Activated T-cell treated with anti-CD3 and anti-CD28 coated beads, Interleukin-2, amount 50 U/mL, for 1 hour (primary cell): ENCODE results near the gene FASTKD2.
"Not testable (repeated sequence)": the region's sequence is repeated elsewhere in the genome, so short reads cannot be mapped to it uniquely, and the experiment has no call there.

ENCODE experiments used
- DNase-seq: peaks from one replicate; pipeline ENCODE4 v3.0.0-alpha.2; 2020

Gene FASTKD2

GRCh38 chr2:206792645-206793044 is 27.2 kb downstream of the FASTKD2 start:
- DNase-seq: no peak

- DNase-seq: no peak
These were observed 32.0 kb downstream of the FASTKD2 start for GRCh38 chr2:206797376-206797775.

- no peak for DNase-seq
These were observed 32.6 kb downstream of the FASTKD2 start for GRCh38 chr2:206798000-206798399.

- no peak for DNase-seq
These were observed 33.7 kb downstream of the FASTKD2 start for GRCh38 chr2:206799083-206799482.

- DNase-seq: peak; percentile 39
These were observed 35.4 kb downstream of the FASTKD2 start for GRCh38 chr2:206800506-206801417.

DNA sequence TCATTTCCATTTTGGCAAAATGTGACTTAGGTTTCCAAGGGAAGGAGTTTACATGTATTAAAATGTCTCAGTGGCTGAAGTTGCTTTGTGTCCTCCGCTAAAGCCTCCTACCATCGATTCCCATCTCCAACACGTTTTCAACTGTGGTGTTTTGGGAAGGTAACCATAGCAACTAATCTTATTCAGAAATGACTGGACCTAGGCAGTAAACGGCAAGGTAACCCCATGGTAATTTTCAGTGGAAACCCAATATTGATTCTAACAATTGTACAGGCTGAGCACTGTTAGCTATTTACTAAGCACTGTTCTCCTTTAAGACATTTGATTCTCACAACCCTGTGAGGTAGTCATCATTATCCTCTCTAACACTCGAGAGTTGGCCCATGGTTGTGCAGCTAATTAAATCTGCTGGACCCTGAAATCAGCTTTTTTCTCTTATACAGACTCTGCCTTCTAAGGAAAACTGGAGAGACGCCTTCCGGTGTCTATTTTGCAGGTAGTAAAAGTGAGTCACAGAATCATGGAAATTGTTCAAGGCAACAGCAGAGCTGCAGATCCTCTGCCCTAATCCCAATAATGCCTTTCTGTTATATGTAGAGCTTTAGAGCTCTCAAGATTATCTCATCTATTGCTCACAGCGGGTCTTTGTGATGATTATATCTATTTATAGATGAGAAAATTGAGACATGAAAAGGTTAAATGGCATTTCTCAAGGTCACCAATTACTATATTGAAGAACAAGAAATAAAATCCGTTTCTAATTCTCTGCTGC is 36.2 kb downstream of the FASTKD2 start:
- no peak for DNase-seq

GRCh38 chr2:206802654-206803514 is 37.5 kb downstream of the FASTKD2 start:
- DNase-seq: no peak

DNA sequence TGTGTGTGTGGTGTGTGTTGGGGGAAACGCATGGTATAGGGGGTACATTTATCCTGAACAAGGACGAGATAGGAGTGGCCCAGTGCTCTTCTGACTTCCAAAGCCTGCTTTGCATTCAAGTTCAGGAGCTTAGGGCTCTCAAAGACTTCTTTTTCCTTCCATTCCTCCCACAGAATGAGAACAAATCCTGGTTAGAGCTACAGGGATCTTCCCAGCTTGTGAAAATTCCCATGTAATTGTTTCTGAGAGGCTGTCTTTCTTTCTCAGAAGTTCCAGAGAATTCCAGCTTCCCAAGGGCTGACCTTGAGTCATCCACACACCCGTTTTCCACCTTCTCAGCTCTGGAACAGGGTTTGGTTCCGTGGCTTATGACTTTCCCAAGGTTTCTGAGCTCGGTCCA is 38.9 kb downstream of the FASTKD2 start:
- no peak for DNase-seq

DNA sequence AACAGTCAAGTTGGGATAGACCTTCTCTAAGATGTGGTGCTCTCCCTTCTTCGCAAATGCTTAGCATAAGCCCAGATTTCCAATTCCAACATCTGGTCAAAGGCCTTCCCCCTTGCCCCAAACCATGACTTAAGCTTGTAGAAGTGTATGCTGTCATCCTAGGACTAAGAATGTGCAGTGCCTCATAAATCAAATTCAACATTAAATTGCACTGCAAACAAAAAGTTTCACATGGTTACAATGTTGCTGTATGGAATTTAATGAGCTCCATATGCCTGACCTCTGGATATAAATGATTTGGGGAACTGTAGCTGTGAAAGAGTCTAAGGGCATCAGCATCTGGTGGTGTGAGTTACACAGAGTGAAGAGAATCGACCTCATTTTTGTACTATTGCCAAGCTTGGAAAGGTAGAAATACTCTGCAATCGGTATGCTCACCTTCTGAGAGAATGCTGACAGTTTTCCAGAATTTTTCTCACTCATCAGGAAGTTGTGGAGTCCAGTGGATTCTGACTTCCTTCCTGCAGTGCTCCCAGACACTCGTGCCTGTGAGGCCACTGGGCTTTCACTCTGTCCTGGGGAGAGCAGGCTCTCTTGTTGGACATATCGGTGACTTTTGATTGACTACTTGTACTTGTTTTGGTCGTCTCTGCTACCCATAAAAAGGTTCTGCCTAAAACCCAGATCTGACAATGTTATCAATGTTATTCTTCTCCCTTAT is 40.6 kb downstream of the FASTKD2 start:
- DNase-seq: no peak

DNA sequence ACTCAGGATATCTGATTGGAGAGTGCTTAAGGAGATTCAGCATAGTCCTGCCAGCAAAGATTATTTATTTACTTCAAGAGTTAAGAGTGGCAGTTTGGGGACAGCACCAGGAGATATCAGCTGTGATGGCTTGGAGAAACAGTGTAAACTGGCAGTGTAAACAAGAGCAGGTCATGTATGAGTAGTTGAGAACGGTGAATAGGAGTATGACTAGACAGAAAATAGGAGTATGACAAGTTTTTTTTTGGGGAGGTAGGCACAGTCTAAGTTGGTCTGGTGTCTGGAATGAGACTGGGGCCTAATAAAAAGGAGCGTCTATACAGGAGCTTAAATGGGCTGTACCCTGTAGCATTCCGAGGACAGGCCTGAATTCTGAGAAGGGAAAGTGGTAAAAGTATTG is 42.2 kb downstream of the FASTKD2 start:
- DNase-seq: not testable (repeated sequence)

GRCh38 chr2:206812471-206812870 is 47.1 kb downstream of the FASTKD2 start:
- not testable (repeated sequence) for DNase-seq

GRCh38 chr2:206814498-206814897 is 49.1 kb downstream of the FASTKD2 start:
- no peak for DNase-seq

GRCh38 chr2:206820807-206821206 is 55.4 kb downstream of the FASTKD2 start:
- no peak for DNase-seq

- DNase-seq: no peak
These were observed 57.8 kb downstream of the FASTKD2 start for GRCh38 chr2:206823178-206823577.

- DNase-seq: no peak
These were observed 58.7 kb downstream of the FASTKD2 start for GRCh38 chr2:206824087-206824618.

DNA sequence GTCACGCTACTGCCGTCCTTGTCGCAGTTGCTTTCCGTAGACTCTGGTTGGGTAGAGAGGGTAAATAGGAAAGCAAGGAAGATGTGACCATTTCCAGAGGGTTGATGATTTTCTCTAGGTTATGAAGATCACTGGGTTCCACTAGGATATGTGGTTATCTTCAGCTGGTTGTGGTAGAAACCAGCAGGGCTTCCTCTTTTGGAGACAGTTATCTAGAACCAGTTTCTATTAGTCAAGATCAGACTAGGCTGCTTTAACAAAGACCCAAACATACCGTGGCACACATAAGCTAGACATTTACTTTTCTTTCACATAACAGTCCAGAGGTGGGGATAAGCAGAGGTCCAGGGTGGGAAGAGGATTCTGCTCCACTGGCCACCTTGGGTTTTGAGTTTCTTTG is 59.6 kb downstream of the FASTKD2 start:
- DNase-seq: no peak

- no peak for DNase-seq
These were observed 66.1 kb downstream of the FASTKD2 start for GRCh38 chr2:206831442-206831995.

DNA sequence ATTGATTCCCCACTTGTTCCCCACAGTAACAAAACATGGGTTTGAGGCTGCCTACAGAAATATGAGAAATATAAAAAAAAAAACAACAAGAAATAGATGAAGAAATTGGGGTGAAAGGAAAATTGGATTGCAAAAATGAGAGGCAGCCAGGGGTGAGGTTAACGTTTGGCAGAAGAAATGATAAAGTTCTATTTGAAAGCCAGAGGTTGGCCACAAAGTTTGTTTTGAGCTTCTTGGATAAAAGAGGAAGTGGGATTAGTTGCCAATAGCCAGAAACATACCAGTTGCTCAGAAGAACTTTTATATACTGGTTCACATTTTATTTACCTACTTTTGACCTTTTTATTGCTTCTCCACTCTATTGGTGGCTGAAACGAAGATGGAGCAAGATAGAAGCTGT is 67.5 kb downstream of the FASTKD2 start:
- DNase-seq: no peak

DNA sequence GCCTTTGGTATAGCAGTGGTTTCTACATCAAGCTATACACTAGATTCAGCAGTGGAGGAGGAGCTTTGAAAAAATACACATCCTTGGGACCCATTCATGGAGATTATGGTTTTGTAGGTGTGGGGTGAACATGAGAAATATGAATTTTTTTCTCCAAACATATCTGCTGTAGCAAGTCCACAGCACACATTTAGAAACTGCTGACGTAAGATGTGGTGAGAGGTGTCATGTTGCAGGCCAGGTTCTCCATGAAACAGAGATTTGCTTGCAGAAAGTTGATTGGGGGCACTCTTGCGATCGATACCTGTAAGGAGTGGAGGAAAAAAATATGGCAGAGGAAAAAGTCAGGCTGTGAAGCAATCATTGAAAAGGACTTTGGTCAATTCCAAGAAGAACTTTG is 67.9 kb downstream of the FASTKD2 start:
- DNase-seq: no peak

GRCh38 chr2:206836722-206837121 is 71.3 kb downstream of the FASTKD2 start:
- DNase-seq: no peak

DNA sequence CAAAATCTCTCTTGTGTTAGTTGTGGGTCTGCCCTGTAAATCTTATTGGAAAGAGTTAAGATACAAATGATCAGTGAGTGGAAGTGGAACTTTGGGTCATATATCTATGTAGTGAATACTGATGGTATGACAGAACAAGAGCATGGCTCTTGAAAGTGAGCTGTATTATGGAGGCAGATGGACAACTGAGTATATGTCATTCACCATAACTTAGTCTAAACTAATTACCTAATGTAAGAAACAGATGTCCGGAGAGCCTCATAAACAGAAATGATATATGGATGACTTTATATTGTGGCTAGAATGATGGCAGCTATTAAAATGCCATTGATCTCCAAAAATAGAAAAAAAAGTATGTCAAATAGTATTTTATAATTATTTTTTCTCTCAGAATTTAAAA is 72.4 kb downstream of the FASTKD2 start:
- DNase-seq: no peak

GRCh38 chr2:206838690-206839089 is 73.3 kb downstream of the FASTKD2 start:
- no peak for DNase-seq
